ENCODE results near the gene HTRA3.

The HTRA3 gene

GRCh38 chr4:8301851-8302730 is 32.5 kb downstream of the HTRA3 start:
- TF ChIP-seq, protein P1, sequence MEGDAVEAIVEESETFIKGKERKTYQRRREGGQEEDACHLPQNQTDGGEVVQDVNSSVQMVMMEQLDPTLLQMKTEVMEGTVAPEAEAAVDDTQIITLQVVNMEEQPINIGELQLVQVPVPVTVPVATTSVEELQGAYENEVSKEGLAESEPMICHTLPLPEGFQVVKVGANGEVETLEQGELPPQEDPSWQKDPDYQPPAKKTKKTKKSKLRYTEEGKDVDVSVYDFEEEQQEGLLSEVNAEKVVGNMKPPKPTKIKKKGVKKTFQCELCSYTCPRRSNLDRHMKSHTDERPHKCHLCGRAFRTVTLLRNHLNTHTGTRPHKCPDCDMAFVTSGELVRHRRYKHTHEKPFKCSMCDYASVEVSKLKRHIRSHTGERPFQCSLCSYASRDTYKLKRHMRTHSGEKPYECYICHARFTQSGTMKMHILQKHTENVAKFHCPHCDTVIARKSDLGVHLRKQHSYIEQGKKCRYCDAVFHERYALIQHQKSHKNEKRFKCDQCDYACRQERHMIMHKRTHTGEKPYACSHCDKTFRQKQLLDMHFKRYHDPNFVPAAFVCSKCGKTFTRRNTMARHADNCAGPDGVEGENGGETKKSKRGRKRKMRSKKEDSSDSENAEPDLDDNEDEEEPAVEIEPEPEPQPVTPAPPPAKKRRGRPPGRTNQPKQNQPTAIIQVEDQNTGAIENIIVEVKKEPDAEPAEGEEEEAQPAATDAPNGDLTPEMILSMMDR (conservative IDR thresholded peaks at IDR 0.05) = no peak
- TF ChIP-seq ZFX (IDR thresholded peaks at IDR 0.05) = no peak
- H3K27ac ChIP-seq = no peak overlapping the region

DNA sequence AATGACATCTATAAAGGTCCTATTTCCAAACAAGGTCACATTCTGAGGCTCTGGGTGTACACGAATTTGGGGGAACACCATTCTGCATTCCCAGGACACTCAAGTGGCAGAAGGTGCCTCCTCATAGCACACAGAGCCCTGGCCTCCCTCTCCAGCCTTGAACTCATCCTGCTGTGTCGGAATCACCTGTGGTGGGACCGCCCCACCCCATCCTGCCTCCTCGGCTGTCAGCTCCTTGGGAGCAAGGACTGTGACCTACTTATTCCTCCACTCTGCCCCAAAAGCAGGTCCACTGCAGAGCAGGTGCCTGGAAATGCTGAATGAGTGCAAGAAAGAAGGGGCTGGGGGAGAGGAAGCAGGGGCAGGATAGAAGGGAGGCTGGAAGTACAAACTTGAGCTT is 33.5 kb downstream of the HTRA3 start:
- TF ChIP-seq ZFX (IDR thresholded peaks at IDR 0.05) = no peak
- TF ChIP-seq, protein P1 (conservative IDR thresholded peaks at IDR 0.05) = no peak
- H3K27ac ChIP-seq = peak overlapping the region; percentile 37

DNA sequence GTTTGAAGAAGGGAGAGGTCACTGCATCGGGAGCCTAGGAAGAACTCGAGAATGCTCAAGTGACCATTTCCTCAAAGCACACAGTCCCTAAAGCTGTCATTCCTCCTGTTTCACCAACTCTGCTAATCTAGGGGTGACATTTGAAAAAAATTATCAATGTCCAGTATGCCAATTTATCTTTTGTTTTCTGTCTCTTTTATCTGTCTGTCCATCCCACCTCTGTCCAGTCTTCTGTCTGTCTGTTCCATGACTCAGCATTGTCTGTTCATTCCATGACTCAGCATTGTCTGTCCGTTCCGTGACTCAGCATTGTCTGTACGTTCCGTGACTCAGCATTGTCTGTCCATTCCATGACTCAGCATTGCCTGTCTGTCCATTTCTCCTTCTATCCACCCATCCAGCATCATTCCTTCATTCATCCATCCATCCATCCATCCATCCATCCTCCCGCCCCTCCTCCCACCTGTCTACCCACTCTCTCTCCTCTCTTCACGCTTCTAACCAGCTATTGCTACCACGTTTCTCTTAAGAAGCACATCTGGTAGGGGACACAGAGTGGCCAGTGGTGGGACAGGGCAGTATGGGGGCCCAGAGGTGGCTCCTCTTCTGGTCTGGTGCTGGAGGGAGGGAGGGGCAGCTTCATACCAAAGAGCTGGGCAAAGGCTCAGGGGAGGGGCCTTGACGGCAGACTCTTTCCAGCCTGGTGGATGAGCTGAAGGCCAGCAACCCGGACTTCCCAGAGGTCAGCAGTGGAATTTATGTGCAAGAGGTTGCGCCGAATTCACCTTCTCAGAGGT is 34.1 kb downstream of the HTRA3 start:
- peak overlapping the region; percentile 37 for H3K27ac ChIP-seq
- no peak for TF ChIP-seq ZFX (IDR thresholded peaks at IDR 0.05)
- TF ChIP-seq, protein P1 (conservative IDR thresholded peaks at IDR 0.05) = no peak

DNA sequence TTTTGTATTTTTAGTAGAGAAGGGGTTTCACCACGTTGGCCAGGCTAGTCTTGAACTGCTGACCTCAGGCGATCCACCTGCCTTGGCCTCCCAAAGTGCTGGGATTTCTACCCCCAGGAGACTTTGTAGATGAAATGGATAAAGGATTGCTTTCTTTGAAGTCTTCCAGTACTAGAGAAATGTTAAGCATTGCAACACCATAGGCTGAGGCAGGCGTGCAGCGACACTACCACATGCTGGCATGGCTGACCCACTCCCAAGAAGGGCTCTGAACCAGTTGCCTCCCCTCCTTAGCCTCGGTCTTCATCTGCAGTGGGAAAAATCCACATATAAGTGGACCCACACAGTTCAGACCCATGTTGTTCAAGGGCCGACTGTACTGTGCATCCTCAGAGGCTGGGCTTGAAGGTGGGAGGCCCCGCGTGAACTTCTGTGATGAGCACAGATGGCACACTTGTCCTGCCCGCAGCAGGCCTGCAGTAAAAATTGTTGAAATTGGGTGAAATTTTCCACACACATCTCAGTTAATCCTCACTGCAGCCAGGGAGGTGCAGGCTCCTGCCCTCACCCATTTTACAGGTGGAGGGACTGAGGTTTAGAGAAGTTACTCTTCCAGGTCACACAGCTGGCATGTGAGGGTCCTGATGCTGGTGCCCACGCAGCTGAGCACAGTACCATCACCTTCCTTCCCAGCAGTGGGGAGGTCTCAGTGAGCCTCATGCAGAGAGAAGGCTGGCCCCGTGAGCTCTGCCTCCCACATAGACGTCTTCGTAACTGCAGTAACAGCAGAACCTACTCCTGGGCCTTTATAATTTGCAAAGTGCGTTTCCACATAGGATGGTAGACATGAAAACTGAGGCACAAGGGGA is 35.5 kb downstream of the HTRA3 start:
- no peak for TF ChIP-seq ZFX (IDR thresholded peaks at IDR 0.05)
- TF ChIP-seq, protein P1 (conservative IDR thresholded peaks at IDR 0.05) = no peak
- H3K27ac ChIP-seq = no peak overlapping the region

DNA sequence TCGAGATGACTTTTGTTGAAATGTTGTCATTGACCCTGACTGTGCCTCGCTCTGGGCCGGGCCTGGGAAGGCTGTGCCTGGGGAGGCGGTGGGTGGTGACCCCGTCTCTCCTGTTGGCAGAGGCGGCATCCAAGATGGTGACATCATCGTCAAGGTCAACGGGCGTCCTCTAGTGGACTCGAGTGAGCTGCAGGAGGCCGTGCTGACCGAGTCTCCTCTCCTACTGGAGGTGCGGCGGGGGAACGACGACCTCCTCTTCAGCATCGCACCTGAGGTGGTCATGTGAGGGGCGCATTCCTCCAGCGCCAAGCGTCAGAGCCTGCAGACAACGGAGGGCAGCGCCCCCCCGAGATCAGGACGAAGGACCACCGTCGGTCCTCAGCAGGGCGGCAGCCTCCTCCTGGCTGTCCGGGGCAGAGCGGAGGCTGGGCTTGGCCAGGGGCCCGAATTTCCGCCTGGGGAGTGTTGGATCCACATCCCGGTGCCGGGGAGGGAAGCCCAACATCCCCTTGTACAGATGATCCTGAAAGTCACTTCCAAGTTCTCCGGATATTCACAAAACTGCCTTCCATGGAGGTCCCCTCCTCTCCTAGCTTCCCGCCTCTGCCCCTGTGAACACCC is 36.4 kb downstream of the HTRA3 start:
- TF ChIP-seq ZFX (IDR thresholded peaks at IDR 0.05) = no peak
- TF ChIP-seq, protein P1 (conservative IDR thresholded peaks at IDR 0.05) = no peak
- no peak overlapping the region for H3K27ac ChIP-seq

- TF ChIP-seq ZFX (IDR thresholded peaks at IDR 0.05) = no peak
- TF ChIP-seq, protein P1 (conservative IDR thresholded peaks at IDR 0.05) = no peak
- H3K27ac ChIP-seq = no peak overlapping the region
Measured at GRCh38 chr4:8306511-8307021, 37.0 kb downstream of the HTRA3 start.
